Subcutaneous abdominal adipose tissue (tissue), 5 donors: ENCODE results near the gene STARD6.
"Not testable (repeated sequence)": the region's sequence is repeated elsewhere in the genome, so short reads cannot be mapped to it uniquely, and the experiment has no call there.

Experiments used
- H3K27ac ChIP-seq: one replicate; pipeline ENCODE4 v1.7.0; 2013; ENCODE audit warnings: low read depth, mild to moderate bottlenecking, inconsistent platforms, low read length, moderate library complexity
- H3K27me3 ChIP-seq, 5 donors: one replicate each; pipeline ENCODE4 v1.7.0; 2013; ENCODE audit warnings: low read length in 5 of 5, inconsistent platforms in 1 of 5; ENCODE audit not compliant: control insufficient read depth in 5 of 5, insufficient read depth in 4 of 5
- H3K36me3 ChIP-seq, 5 donors: one replicate each; pipeline ENCODE4 v1.7.0; 2013; ENCODE audit warnings: low read length in 5 of 5; ENCODE audit not compliant: control insufficient read depth in 5 of 5, insufficient read depth in 5 of 5
- H3K4me1 ChIP-seq, 5 donors: one replicate each; pipeline ENCODE4 v1.7.0; 2013; ENCODE audit warnings: low read length in 5 of 5, mild to moderate bottlenecking in 3 of 5, moderate library complexity in 1 of 5; ENCODE audit not compliant: control insufficient read depth in 5 of 5, insufficient read depth in 5 of 5
- H3K4me3 ChIP-seq, 5 donors: one replicate each; pipeline ENCODE4 v1.7.0; 2013; ENCODE audit warnings: low read length in 5 of 5, low read depth in 1 of 5
- H3K9ac ChIP-seq, 5 donors: one replicate each; pipeline ENCODE4 v1.7.0; 2013; ENCODE audit warnings: low read length in 5 of 5, mild to moderate bottlenecking in 4 of 5, moderate library complexity in 3 of 5
- H3K9me3 ChIP-seq, 5 donors: one replicate each; pipeline ENCODE4 v1.7.0; 2013; ENCODE audit warnings: low read length in 5 of 5; ENCODE audit not compliant: control insufficient read depth in 5 of 5
- donor health status: healthy.
- donor health status: healthy.
- donor health status: healthy.
- donor health status: healthy.
- donor health status: healthy.

STARD6 gene

DNA sequence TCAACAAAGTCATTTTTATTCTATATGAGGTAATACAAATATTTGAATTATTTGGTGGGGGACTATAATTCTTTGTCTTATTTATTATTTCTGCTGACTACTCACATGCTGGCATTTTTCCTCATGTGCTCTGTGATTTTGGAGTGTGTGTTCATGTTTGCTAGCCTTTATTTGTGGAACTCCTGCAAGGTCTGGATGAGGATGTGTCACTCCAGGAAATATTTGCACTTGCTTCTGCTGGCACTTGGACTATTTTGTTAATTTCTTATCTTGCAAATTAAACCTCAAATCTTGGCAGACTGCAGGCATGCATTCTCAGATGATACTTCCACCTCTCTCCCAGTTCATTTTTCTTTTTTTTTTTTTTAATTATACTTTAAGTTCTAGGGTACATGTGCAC lies 54.2 kb downstream of the STARD6 start:
- no peak overlapping the region for H3K9ac ChIP-seq
- no peak overlapping the region for H3K4me3 ChIP-seq
- H3K27ac ChIP-seq = no peak overlapping the region
- no peaks in the 10 kb centered on the region for H3K4me1 ChIP-seq
- peaks cover 0 to 8% (median 0%) of the 10 kb centered on the region in 5 donors for H3K9me3 ChIP-seq
- no peaks in the 10 kb centered on the region for H3K27me3 ChIP-seq
- peaks cover 0 to 2% (median 0%) of the 10 kb centered on the region in 5 donors for H3K36me3 ChIP-seq

DNA sequence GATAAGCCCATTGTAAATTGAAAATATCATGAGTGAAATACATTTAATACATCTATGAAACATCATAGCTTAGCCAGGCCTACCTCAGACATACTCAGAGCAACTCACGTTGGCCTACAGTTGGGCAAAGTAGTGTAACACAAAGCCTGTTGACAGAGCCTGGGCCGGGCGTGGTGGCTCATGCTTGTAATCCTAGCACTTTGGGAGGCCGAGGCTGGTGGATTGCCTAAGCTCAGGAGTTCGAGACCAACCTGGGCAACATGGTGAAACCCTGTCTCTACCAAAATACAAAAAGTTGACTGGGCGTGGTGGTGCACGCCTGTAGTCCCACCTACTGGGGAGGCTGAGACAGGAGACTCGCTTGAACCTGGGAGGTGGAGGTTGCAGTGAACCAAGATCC lies 58.7 kb downstream of the STARD6 start:
- H3K27ac ChIP-seq, H3K9ac ChIP-seq, H3K9me3 ChIP-seq, H3K27me3 ChIP-seq, H3K4me1 ChIP-seq, H3K4me3 ChIP-seq: not testable (repeated sequence)
- peaks cover 12 to 31% (median 15%) of the 10 kb centered on the region in 5 donors for H3K36me3 ChIP-seq

DNA sequence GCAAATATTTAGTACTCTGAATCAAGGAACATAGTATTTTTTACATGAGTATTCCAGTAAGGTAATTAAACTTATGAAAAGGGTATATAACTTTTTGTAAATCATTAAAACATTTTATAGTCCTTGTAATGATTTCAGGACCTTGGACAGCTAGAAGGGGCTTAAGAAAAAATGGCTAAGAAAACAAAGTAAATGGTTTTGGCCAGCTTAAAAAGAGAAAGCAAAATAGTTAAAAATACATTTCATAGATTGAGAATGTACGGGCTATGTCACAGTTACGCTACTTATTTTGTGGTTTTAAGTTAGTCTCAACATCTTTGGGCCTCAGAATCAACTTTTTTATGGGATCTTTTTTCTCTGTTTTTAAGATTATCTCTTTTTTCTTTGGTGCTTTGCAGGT lies 61.6 kb downstream of the STARD6 start:
- Histone ChIP-seq H3K9ac (no peak overlapping the region), H3K36me3 (peaks cover 18 to 40% (median 24%) of the 10 kb centered on the region in 5 donors), H3K9me3 (peaks cover 0 to 5% (median 2%) of the 10 kb centered on the region in 5 donors), H3K4me1 (no peaks in the 10 kb centered on the region), H3K4me3 (no peak overlapping the region), H3K27ac (no peak overlapping the region), H3K27me3 (no peaks in the 10 kb centered on the region)

DNA sequence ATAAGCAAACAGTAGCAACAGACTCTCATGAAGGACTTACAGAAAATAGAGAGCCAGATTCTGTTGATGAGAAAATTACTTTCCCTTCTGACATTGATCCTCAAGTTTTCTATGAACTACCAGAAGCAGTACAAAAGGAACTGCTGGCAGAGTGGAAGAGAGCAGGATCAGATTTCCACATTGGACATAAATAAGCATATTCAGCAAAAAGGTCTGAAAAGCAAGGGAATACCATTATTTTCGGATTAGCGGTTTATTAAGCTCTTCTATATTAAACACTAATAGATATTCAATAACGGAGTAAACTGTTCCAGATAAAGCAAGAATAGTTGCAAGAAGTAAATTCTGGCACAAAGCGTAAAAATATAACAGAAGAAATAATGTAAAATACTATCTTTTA lies 63.4 kb downstream of the STARD6 start:
- Histone ChIP-seq H3K27ac (no peak overlapping the region), H3K36me3 (peaks cover 19 to 47% (median 30%) of the 10 kb centered on the region in 5 donors), H3K4me1 (no peaks in the 10 kb centered on the region), H3K4me3 (no peak overlapping the region), H3K27me3 (no peaks in the 10 kb centered on the region), H3K9ac (no peak overlapping the region), H3K9me3 (peaks cover 0 to 3% (median 0%) of the 10 kb centered on the region in 5 donors)

DNA sequence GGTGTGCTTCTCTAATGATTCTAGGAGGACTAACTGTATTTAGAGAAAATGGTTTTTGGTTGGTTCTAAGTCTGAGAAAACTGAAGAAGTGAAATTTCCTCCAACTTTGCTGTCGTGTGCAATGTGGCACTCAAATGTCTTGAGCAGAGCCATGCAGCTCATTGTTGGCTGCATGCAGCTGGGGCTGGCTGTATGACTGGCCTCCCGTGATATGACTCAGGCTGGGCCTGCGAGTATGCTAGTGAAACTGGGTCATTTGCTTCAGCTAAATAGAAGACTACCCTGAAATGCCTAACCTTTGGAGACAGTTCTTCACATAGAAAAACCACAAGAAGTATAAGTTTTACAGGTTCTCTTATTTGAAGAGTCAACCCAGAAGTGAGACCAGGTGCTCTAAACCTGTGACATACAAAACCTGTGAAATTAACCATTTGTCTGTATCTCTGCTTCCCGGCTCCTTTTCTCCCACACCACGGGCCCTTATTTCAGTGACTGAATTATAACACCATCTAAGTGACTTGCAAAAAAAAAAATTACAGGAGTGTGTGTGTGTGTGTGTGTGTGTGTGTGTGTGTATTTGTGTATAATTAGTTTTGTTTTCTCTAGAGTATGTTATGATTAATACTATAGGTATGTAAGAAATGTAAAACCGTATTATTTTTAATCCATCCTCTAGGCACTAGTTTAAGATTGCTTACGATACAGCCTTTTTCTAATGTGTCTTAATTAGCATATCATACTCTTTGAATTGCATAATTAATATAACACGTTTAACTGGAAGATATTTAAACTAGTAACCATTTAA lies 72.5 kb downstream of the STARD6 start:
- H3K27me3 ChIP-seq = no peaks in the 10 kb centered on the region
- H3K4me3 ChIP-seq = no peak overlapping the region
- H3K36me3 ChIP-seq = peaks cover 31 to 58% (median 50%) of the 10 kb centered on the region in 5 donors
- no peak overlapping the region for H3K27ac ChIP-seq
- peaks cover 0 to 16% (median 6%) of the 10 kb centered on the region in 5 donors for H3K4me1 ChIP-seq
- no peak overlapping the region for H3K9ac ChIP-seq
- H3K9me3 ChIP-seq = no peaks in the 10 kb centered on the region

DNA sequence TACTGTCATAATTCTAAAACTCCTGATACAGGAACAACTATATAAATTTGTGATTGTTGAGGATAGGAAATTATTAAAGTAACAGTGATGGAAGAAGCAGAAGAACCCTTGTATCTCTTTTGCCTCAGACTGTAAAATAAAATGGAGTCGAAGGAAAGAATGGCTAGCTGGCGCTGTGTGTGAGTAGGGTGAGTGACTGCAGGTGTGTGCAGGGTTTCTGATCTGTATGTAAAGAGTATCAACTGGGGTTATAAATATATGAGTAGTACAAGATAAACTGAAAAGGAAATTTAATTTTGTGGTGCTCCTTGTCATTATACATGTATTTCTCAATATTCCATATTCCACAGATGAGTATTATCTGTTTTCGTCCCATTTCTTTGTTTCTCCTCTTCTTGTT lies 73.1 kb downstream of the STARD6 start:
- no peak overlapping the region for H3K9ac ChIP-seq
- H3K9me3 ChIP-seq = no peaks in the 10 kb centered on the region
- H3K27me3 ChIP-seq = no peaks in the 10 kb centered on the region
- H3K36me3 ChIP-seq = peaks cover 37 to 65% (median 53%) of the 10 kb centered on the region in 5 donors
- H3K27ac ChIP-seq = no peak overlapping the region
- peaks cover 0 to 18% (median 6%) of the 10 kb centered on the region in 5 donors for H3K4me1 ChIP-seq
- no peak overlapping the region for H3K4me3 ChIP-seq

DNA sequence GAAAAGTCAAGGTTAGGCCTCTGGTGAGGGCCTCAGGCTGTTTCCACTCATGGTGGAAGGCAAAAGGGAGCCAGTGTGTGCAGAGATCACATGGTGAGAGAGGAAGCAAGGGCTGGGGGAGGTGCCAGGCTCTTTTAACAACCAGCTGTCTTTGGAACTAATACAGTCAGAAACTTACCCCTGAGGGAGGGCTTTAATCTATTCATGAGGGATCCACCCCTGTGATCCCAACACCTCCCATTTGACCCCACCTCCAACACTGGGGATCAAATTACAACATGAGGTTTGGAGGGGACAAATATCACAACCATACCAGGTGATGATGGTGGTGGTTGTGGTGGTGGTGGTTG lies 77.5 kb downstream of the STARD6 start:
- no peak overlapping the region for H3K27ac ChIP-seq
- peaks cover 0 to 25% (median 6%) of the 10 kb centered on the region in 5 donors for H3K4me1 ChIP-seq
- H3K9ac ChIP-seq = no peak overlapping the region
- H3K27me3 ChIP-seq = no peaks in the 10 kb centered on the region
- H3K9me3 ChIP-seq = no peaks in the 10 kb centered on the region
- H3K4me3 ChIP-seq = no peak overlapping the region
- peaks cover 32 to 60% (median 49%) of the 10 kb centered on the region in 5 donors for H3K36me3 ChIP-seq

DNA sequence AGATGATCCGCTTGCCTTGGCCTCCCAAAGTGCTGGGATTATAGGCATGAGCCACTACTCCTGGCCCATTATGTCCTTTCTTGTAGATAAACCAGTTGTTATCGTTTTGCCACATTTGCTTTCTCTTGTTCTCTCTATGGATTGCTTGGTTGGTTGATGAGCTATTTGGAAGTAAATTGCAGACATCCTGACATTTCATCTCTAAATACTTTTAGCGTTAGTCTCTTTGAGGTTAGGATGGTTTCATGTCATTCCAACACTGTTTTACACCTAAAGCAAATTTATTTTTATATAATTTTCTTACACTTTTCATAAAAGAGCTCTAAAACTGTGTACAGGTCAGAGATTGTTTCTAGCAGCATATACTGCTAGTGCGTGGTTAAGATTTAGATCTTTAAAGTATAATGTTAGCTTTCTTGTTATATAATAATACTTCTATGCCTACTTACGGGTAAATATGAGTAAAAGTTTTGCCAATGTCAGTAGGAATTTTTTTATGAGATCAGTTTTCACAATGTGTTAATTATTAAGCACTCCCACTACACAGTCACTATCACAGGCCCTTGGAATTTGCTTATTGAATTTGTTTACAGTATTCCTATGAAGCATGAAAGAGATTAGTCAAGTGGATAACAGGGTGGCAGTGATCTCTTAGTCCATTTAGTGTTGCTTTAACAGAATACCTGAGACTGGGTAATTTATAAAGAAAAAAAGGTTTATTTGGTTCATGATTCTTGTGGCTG lies 78.0 kb downstream of the STARD6 start:
- Histone ChIP-seq H3K27me3 (no peaks in the 10 kb centered on the region), H3K4me1 (peaks cover 0 to 25% (median 6%) of the 10 kb centered on the region in 5 donors), H3K9me3 (no peaks in the 10 kb centered on the region), H3K4me3 (no peak overlapping the region), H3K36me3 (peaks cover 32 to 55% (median 46%) of the 10 kb centered on the region in 5 donors), H3K27ac (no peak overlapping the region), H3K9ac (no peak overlapping the region)

DNA sequence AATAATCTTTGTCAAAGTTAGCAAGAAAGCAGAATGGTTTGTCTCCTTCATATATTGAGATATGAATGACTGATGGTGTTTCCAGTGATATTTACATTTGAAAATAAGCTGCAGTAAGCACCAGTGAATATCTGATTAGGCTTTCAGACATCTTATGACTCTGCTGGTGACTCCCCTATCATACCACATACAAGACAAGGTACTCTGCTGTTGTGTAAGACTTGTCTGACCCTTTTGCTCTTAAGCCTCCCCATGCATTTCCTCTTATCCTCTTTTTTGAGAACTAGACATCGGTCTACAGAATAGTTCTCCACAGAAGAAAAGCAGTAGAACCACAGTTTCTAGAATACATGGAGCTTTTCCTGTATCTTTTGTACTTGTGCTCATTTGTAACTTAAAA lies 79.0 kb downstream of the STARD6 start:
- H3K9ac ChIP-seq = no peak overlapping the region
- H3K4me3 ChIP-seq = no peak overlapping the region
- H3K36me3 ChIP-seq = peaks cover 24 to 44% (median 37%) of the 10 kb centered on the region in 5 donors
- no peaks in the 10 kb centered on the region for H3K27me3 ChIP-seq
- no peaks in the 10 kb centered on the region for H3K9me3 ChIP-seq
- peaks cover 0 to 25% (median 6%) of the 10 kb centered on the region in 5 donors for H3K4me1 ChIP-seq
- no peak overlapping the region for H3K27ac ChIP-seq

DNA sequence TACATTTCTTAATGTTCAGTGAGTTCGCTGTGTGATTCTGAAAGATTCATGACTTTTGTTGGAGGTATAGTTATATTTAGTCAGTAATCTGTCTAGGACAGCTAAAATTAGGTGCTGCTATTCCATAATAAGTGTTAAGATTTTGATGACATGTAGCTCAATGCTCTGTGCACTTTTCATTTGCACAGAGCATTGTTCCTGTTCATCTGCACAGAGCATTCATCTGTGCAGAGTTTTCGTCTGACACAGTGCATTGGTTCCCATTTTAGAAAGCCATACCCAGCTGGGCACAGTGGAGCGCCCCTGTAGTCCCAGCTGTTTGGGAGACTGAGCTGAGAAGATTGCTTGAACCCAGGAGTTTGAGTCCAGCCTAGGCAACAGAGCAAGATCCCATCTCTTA lies 79.8 kb downstream of the STARD6 start:
- H3K27me3 ChIP-seq = no peaks in the 10 kb centered on the region
- H3K4me3 ChIP-seq = no peak overlapping the region
- H3K9me3 ChIP-seq = no peaks in the 10 kb centered on the region
- H3K27ac ChIP-seq = no peak overlapping the region
- H3K4me1 ChIP-seq = peaks cover 0 to 26% (median 6%) of the 10 kb centered on the region in 5 donors
- H3K9ac ChIP-seq = no peak overlapping the region
- H3K36me3 ChIP-seq = peaks cover 20 to 38% (median 32%) of the 10 kb centered on the region in 5 donors
